ENCODE measurements around the gene SBNO1.

The SBNO1 gene

GRCh38 chr12:123389560-123390351 lies 25.1 kb upstream of the SBNO1 start:
- Histone ChIP-seq H3K4me3 (ENCODE audit: low read depth, low read length) (peak overlapping the region; percentile 52), H3K4me1 (ENCODE audit: control insufficient read depth, insufficient read depth, low read length) (peaks cover 2% of the 10 kb centered on the region; the same call in 1 of the 2 replicates), H3K36me3 (ENCODE audit: control insufficient read depth in 2 of 2, insufficient read depth in 1 of 2, low read length in 2 of 2) (peaks cover 35 to 46% of the 10 kb centered on the region in 2 experiments), H3K9me3 (ENCODE audit: control insufficient read depth, insufficient read depth, low read depth, low read length) (no peaks in the 10 kb centered on the region), H3K27ac (ENCODE audit: extremely low read depth, low read depth, low read length) (peak overlapping the region; percentile 74)
- ChIA-PET CTCF (interaction anchor here (1.4 kb wide), 1 partner anchor 8 kb away, joined by 3 read pairs; no protein-coding TSS in a partner anchor), POLR2A (interaction anchor here (0.6 kb wide), 1 partner anchor 613 kb away, joined by 3 read pairs; no protein-coding TSS in a partner anchor)
- TF ChIP-seq ZNF76 (tag by site-specific recombination; IDR thresholded peaks at IDR 0.05; ENCODE audit: borderline replicate concordance, low read depth) (0 out of 2 replicates have a peak, but pooled peaks have one; percentile 14), ZNF341 (tag by site-specific recombination; IDR thresholded peaks at IDR 0.05; ENCODE audit: low read depth) (peak; percentile 94), ZNF692 (tag by site-specific recombination; IDR thresholded peaks at IDR 0.05) (0 out of 2 replicates have a peak, but pooled peaks have one; percentile 45), SP3 (tag by site-specific recombination; IDR thresholded peaks at IDR 0.05) (peak; percentile 49; the same call in 1 of the 2 replicates), IKZF3 (tag by site-specific recombination; IDR thresholded peaks at IDR 0.05) (no peak), ZNF174 (tag by site-specific recombination; IDR thresholded peaks at IDR 0.05) (no peak), OVOL3 (tag by site-specific recombination; IDR thresholded peaks at IDR 0.05) (no peak), BCL11A (tag by site-specific recombination; IDR thresholded peaks at IDR 0.05; ENCODE audit: low read depth) (no peak), ZNF704 (tag by site-specific recombination; IDR thresholded peaks at IDR 0.05) (no peak), GLIS2 (tag by site-specific recombination; IDR thresholded peaks at IDR 0.05) (peak; percentile 79), ZNF112 (tag by site-specific recombination; IDR thresholded peaks at IDR 0.05) (no peak), TCF7L2 (IDR thresholded peaks at IDR 0.05; ENCODE audit: borderline replicate concordance, low read depth, low read length) (no peak), ZFHX2 (tag by site-specific recombination; conservative IDR thresholded peaks at IDR 0.05) (peak; percentile 42; the same call in 1 of the 2 replicates), SP2 (tag by site-specific recombination; IDR thresholded peaks at IDR 0.05) (peak; percentile 46), ZIC2 (tag by site-specific recombination; IDR thresholded peaks at IDR 0.05) (peak; percentile 45), ZNF266 (tag by site-specific recombination; IDR thresholded peaks at IDR 0.05; ENCODE audit: low read depth) (no peak), EGR2 (tag by site-specific recombination; IDR thresholded peaks at IDR 0.05; ENCODE audit: low read depth) (peak; percentile 35), ZBTB8A (tag by site-specific recombination; IDR thresholded peaks at IDR 0.05) (peak; percentile 91), ZNF596 (tag by site-specific recombination; IDR thresholded peaks at IDR 0.05) (no peak), ZNF280C (tag by site-specific recombination; IDR thresholded peaks at IDR 0.05) (no peak), ZNF585B (tag by site-specific recombination; IDR thresholded peaks at IDR 0.05) (no peak), ZNF335 (tag by site-specific recombination; conservative IDR thresholded peaks at IDR 0.05) (peak; percentile 55; the same call in 1 of the 2 replicates), ZBTB26 (tag by site-specific recombination; optimal IDR thresholded peaks at IDR 0.05) (peak; percentile 64), ZNF423 (tag by site-specific recombination; IDR thresholded peaks at IDR 0.05) (no peak), KLF7 (tag by site-specific recombination; IDR thresholded peaks at IDR 0.05; ENCODE audit: borderline replicate concordance) (peak; percentile 46; the same call in 1 of the 2 replicates), KLF9 (tag by site-specific recombination; IDR thresholded peaks at IDR 0.05; ENCODE audit: low read depth) (0 out of 2 replicates have a peak, but pooled peaks have one; percentile 42), ZNF274 (IDR thresholded peaks at IDR 0.05; ENCODE audit: low read length) (no peak), ZNF274 (tag by site-specific recombination; IDR thresholded peaks at IDR 0.05; ENCODE audit: borderline replicate concordance) (no peak)

All from HEK293 (cell line).